Panc1 (cell line): ENCODE data around the gene LMO1. TPM values are rescaled to one million over a fixed set of nuclear protein-coding genes. Genes with fewer than 3 reads are reported as not detected.

Source experiments
- ATAC-seq: fragments of 200-7000 bp; cut with Tn5 transposase; 2 replicates; pipeline ENCODE4 v1.9.1; 2020; ENCODE audit warnings: mild to moderate bottlenecking, moderate library complexity
- BruUV-seq: library from RNA; stranded (reverse); fragments of 400-500 nt; replicated peaks from 2 replicates; lab custom pipeline; 2021; lab: Mats Ljungman, UMichigan
- CTCF ChIA-PET: fragments of 300-600 bp; sonication (Branson Sonifier 250); formaldehyde crosslinking; loops from one replicate; lab custom pipeline; 2022; ENCODE audit warnings: antibody characterized with exemption; lab: Charles Lee
- POLR2A ChIA-PET: fragments of 300-600 bp; sonication (Branson Sonifier 250); formaldehyde crosslinking; loops from one replicate; lab custom pipeline; 2022; ENCODE audit warnings: antibody characterized with exemption; lab: Charles Lee
- DNase-seq: peaks from one replicate; pipeline ENCODE4 v3.0.0-alpha.2; 2010; ENCODE audit warnings: low read depth, low spot score
- H3K27ac ChIP-seq: 2 replicates; pipeline ENCODE4 v1.5.1; 2011; ENCODE audit warnings: mild to moderate bottlenecking, low read length, inconsistent platforms
- H3K27me3 ChIP-seq: fragments of 200-500 bp; sonication (Bioruptor generic); 2 replicates; pipeline ENCODE4 v1.6.0; 2014; ENCODE audit warnings: low read length, inconsistent platforms; ENCODE audit not compliant: control insufficient read depth, insufficient read depth
- H3K36me3 ChIP-seq: fragments of 200-500 bp; sonication (Bioruptor generic); 2 replicates; pipeline ENCODE4 v1.5.1; 2014; ENCODE audit warnings: inconsistent platforms, mild to moderate bottlenecking, low read length, moderate library complexity; ENCODE audit not compliant: control insufficient read depth, insufficient read depth
- H3K4me1 ChIP-seq: 2 replicates; pipeline ENCODE4 v1.5.1; 2011; ENCODE audit warnings: inconsistent platforms, mild to moderate bottlenecking, low read length, moderate library complexity; ENCODE audit not compliant: control insufficient read depth, insufficient read depth
- H3K4me3 ChIP-seq, 2 experiments: 2 replicates each; pipeline ENCODE4 v1.5.1; 2011 to 2012; ENCODE audit warnings: low read depth in 2 of 2, low read length in 2 of 2, mild to moderate bottlenecking in 2 of 2, inconsistent platforms in 1 of 2, moderate library complexity in 1 of 2
- H3K9me3 ChIP-seq: fragments of 200-500 bp; sonication (Bioruptor generic); 2 replicates; pipeline ENCODE4 v1.5.1; 2014; ENCODE audit warnings: low read depth, mild to moderate bottlenecking, inconsistent platforms, low read length, moderate library complexity; ENCODE audit not compliant: control insufficient read depth, insufficient read depth
- POLR2AphosphoS5 ChIP-seq: IDR thresholded peaks from 2 replicates; pipeline ENCODE4 v1.6.1; 2012; ENCODE audit warnings: mild to moderate bottlenecking, low read depth, low read length, moderate library complexity
- REST ChIP-seq, 2 experiments: IDR thresholded peaks; 2 replicates each; pipeline ENCODE4 v1.6.1; 2011 to 2012; ENCODE audit warnings: low read depth in 2 of 2, control low read depth in 1 of 2, low read length in 1 of 2, mild to moderate bottlenecking in 1 of 2, moderate library complexity in 1 of 2; ENCODE audit not compliant: insufficient read depth in 1 of 2
- SIN3A ChIP-seq: IDR thresholded peaks from 2 replicates; pipeline ENCODE4 v1.6.1; 2012; ENCODE audit warnings: low read depth, mild to moderate bottlenecking, low read length, moderate library complexity, borderline replicate concordance; ENCODE audit not compliant: insufficient read depth
- TCF7L2 ChIP-seq: IDR thresholded peaks from 2 replicates; pipeline ENCODE4 v1.6.1; 2011; ENCODE audit warnings: mild to moderate bottlenecking, low read depth, low read length, inconsistent platforms
- in situ Hi-C: cut with HindIII; loops from 2 replicates; pipeline ENCODE4 v1.10.0; 2016; ENCODE audit warnings: low sequenced_read_pairs, low pct_unique_long_range_greater_than_20kb
- intact Hi-C: fragments of 100-400 bp; cut with micrococcal nuclease; formaldehyde crosslinking; loops from one replicate; pipeline ENCODE4 v1.10.0; 2022; ENCODE audit not compliant: unreplicated experiment
- total RNA-seq: library from RNA; stranded (reverse); gene quantifications from one replicate; pipeline ENCODE4 v1.2.1, GENCODE V29; 2021; ENCODE audit not compliant: unreplicated experiment
- TF ChIP-seq, protein P1 (sequence below): fragments of 450-650 bp; IDR thresholded peaks from 2 replicates; pipeline ENCODE4 v1.5.1; 2017; ENCODE audit warnings: mild to moderate bottlenecking

The LMO1 gene
- total RNA-seq, 1 experiment from 2014 or later, result not detected

DNA sequence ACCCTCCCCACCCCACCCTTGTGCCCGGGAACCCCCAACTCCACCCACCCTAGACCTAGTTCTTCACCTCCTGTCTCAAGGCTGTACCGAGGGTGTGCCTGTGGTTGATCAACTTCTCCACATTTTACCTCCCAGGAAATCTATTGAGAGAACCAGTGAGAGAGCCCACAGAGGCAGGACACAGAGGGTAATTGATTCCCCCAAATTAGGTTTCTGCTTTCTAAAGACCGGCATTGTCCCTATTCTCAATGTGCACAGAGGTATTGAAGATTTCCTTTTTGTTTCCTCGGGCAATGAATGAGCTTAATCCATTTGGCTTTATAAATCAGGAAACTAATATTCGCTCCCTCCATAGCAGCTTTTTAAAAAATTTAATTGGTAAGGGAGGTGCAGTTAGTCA, 6.0 kb upstream of the LMO1 start:
- H3K36me3 ChIP-seq, result no peaks in the 10 kb centered on the region
- CTCF ChIA-PET, result no interaction called here
- H3K4me3 ChIP-seq, result no peak overlapping the region
- peaks cover 3% of the 10 kb centered on the region; the same call in 1 of the 2 replicates for H3K4me1 ChIP-seq
- DNase-seq, result no peak
- H3K27me3 ChIP-seq, result peaks cover 61% of the 10 kb centered on the region
- TF ChIP-seq POLR2AphosphoS5 (no peak), TCF7L2 (no peak), SIN3A (no peak), REST (IDR thresholded peaks at IDR 0.05; ENCODE audit: insufficient read depth in 1 of 2, low read depth in 2 of 2, low read length in 1 of 2) (no peak)
- TF ChIP-seq, protein P1, sequence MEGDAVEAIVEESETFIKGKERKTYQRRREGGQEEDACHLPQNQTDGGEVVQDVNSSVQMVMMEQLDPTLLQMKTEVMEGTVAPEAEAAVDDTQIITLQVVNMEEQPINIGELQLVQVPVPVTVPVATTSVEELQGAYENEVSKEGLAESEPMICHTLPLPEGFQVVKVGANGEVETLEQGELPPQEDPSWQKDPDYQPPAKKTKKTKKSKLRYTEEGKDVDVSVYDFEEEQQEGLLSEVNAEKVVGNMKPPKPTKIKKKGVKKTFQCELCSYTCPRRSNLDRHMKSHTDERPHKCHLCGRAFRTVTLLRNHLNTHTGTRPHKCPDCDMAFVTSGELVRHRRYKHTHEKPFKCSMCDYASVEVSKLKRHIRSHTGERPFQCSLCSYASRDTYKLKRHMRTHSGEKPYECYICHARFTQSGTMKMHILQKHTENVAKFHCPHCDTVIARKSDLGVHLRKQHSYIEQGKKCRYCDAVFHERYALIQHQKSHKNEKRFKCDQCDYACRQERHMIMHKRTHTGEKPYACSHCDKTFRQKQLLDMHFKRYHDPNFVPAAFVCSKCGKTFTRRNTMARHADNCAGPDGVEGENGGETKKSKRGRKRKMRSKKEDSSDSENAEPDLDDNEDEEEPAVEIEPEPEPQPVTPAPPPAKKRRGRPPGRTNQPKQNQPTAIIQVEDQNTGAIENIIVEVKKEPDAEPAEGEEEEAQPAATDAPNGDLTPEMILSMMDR, result no peak
- POLR2A ChIA-PET, result no interaction called here
- no peak overlapping the region for H3K27ac ChIP-seq
- H3K9me3 ChIP-seq, result no peaks in the 10 kb centered on the region
- intact Hi-C loops, result loop anchor here (10.0 kb wide), 1 partner anchor 265 kb away; no protein-coding TSS in a partner anchor
- no TSS peak for BruUV-seq
- ATAC-seq, result no peak
- in situ Hi-C loops, result no loop called here

DNA sequence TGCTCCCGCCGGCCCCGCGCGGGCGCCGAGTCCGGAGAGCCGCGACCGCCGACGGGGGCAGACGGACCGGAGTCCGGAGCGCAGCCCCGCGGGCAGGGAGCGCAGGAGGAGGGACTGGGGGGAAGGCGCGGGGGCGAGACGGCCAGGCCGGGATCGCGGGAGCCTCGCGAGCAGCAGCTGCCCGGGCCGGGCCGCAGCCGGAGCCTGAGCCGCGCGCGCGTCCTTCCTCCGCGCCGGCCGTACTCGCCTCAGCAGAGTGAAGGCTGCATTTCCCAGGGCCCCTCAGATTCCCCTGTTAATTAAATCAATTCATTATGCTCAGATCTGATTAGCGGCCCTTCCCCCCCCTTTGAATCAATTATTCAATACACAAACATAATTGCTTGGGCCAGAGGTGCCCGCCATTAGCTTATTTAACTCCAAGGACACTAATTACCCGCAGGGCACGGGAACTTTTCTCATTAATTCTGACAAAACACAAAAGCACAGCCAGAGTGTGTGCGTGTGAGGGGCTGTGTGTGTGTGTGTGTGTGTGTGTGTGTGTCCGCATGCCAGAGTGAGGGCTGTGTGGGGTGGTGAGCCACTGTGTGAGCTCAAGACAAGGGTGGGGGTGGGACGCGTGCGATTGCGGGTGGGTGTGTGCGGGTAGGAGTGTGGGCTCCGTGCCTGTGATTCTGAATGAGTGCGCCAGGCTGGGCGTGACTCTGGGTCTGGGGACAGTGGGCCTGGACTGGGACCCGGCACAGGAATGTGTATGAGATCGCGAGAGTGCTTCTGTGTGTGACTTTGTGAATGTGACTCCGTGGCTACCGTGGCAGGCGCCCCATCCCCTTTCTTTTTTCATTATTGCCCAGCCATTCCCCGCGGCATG, 5.1 kb upstream of the LMO1 start:
- in situ Hi-C loops (no loop called here), intact Hi-C loops (loop anchor here (10.0 kb wide), 1 partner anchor 264 kb away; no protein-coding TSS in a partner anchor)
- ChIA-PET POLR2A (interaction anchor here (0.6 kb wide), 1 partner anchor 203 kb away, joined by 3 read pairs; no protein-coding TSS in a partner anchor), CTCF (interaction anchor here (0.6 to 0.7 kb wide), 2 partner anchors 20 to 85 kb away, joined by 3 to 4 read pairs; no protein-coding TSS in a partner anchor)
- ATAC-seq, result peak; percentile 65
- peaks cover 7% of the 10 kb centered on the region; the same call in 1 of the 2 replicates for H3K4me1 ChIP-seq
- H3K9me3 ChIP-seq, result no peaks in the 10 kb centered on the region
- BruUV-seq, result no TSS peak
- TF ChIP-seq SIN3A (no peak), REST (IDR thresholded peaks at IDR 0.05; ENCODE audit: insufficient read depth in 1 of 2, low read depth in 2 of 2, low read length in 1 of 2) (no peak), TCF7L2 (no peak), POLR2AphosphoS5 (no peak)
- TF ChIP-seq, protein P1, result no peak
- H3K27me3 ChIP-seq, result peaks cover 57% of the 10 kb centered on the region
- peak overlapping the region; percentile 23 to 36 for H3K4me3 ChIP-seq
- H3K36me3 ChIP-seq, result no peaks in the 10 kb centered on the region
- no peak for DNase-seq
- no peak overlapping the region for H3K27ac ChIP-seq
